GM11168 (cell line): ENCODE data around the gene UNC93A.
"Not testable (repeated sequence)": the region's sequence is repeated elsewhere in the genome, so short reads cannot be mapped to it uniquely, and the experiment has no call there.

Experiments
- in situ Hi-C: fragments of 300-500 bp; cut with MboI; formaldehyde crosslinking; loops from one replicate; pipeline ENCODE4 v1.12.0; 2022; ENCODE audit warnings: low sequenced_read_pairs; ENCODE audit not compliant: unreplicated experiment

UNC93A gene

GRCh38 chr6:167270499-167271311 is 20.4 kb upstream of the UNC93A start:
- in situ Hi-C loops, result no loop called here

GRCh38 chr6:167272151-167272550 is 19.0 kb upstream of the UNC93A start:
- in situ Hi-C loops, result no loop called here

- in situ Hi-C loops, result no loop called here
Observed at GRCh38 chr6:167272696-167273379, 18.3 kb upstream of the UNC93A start.

DNA sequence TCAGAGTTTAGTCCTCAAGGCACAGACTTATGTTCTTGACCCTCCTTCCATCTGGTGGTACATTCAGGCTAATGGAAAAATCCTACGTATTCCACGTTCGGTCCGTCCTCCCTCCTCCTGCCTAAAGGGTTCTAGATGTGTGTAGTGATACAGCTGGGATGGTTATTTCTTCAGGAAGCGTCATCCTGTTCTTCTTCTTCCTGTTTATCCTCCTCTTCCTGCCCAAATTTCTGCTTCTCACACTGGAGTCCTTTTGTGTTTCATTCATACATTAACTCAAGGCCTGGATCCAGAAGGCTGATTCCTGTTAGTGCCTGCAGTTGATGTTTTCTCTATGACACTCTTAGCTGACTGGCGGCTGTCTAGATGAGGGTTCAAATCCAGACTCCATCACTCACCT is 16.8 kb upstream of the UNC93A start:
- in situ Hi-C loops, result no loop called here

DNA sequence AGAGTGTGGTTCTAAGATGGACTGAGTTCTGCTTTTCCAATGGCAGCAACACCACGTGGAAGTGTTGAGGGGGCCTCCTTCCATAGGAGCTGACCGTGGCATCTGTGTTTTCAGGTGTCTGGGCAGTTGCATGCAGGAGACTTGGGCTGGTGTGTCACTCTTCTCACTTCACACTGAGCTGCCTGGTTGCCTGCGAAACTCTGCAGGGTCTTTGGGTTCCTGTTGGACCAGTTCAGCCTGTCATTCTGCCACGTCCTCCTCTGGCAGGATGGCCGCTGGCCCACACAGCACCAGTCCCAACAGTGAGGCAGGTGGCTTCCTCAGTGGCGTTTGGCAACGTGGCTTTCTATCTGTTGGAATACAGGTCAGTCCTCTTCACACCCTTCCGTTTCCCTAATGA is 16.1 kb upstream of the UNC93A start:
- in situ Hi-C loops, result loop anchor here (5.0 kb wide), 1 partner anchor 43 kb away; no protein-coding TSS in a partner anchor

DNA sequence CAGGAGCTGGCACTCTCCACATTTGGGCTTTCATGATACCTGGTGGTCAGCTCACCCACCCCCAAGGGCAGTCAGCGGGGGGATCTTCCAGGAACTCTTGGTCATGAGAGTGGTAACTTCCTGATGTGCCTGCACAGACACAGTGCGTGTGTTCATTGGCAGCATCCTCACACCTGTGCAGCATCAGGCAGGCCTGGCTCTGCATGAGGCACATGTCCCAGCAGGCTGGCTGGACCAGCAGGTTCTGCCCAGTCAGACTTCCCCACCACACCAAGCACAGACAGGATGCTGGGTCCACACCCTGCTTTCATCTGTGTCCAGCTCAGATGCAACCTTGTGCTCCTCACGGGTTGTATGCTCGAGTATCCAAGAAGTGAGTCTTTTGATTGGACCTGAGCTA is 15.7 kb upstream of the UNC93A start:
- in situ Hi-C loops, result loop anchor here (5.0 kb wide), 1 partner anchor 43 kb away; no protein-coding TSS in a partner anchor

DNA sequence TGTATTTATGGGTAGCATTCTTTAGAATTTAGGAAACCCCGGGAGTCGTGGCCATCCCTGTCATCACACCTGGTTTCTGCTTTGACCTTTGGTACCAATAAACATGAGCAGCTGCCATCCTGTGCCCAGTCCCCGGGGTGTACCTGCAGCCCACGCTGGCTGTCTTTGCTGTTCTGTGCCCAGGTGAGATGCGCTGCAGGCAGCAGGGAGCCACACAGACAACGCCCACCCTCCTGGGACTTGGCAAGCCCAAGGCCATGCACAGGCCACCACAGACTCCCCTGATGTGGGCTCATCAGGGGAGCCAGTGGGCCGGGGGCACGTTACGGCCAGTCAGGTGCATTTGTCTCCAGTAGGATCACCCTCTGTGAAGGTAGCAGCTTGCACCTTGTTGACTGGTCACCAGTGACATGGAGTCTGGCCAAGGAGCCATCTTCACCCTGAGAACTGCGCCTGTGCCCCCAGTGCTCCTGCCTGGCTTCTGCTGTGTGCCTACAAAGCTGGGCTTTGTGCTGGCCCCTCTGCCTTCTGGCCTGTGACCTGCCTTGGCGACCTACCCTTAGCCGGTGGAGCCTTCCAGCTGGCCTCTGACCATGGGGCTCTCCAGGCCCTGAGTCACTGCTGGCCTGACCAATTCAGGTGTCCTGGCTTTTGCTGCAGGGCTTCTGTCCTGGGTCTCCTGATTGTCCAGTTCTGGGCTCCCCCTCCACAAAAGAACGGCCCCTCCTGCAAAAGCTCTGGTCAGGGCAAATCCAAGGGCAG is 14.2 kb upstream of the UNC93A start:
- in situ Hi-C loops, result loop anchor here (5.0 kb wide), 1 partner anchor 45 kb away; no protein-coding TSS in a partner anchor

GRCh38 chr6:167278173-167278940 is 12.8 kb upstream of the UNC93A start:
- in situ Hi-C loops, result loop anchor here (5.0 kb wide), 1 partner anchor 46 kb away; no protein-coding TSS in a partner anchor

GRCh38 chr6:167279766-167280446 is 11.2 kb upstream of the UNC93A start:
- in situ Hi-C loops, result loop anchor here (5.0 kb wide), 1 partner anchor 48 kb away; no protein-coding TSS in a partner anchor

DNA sequence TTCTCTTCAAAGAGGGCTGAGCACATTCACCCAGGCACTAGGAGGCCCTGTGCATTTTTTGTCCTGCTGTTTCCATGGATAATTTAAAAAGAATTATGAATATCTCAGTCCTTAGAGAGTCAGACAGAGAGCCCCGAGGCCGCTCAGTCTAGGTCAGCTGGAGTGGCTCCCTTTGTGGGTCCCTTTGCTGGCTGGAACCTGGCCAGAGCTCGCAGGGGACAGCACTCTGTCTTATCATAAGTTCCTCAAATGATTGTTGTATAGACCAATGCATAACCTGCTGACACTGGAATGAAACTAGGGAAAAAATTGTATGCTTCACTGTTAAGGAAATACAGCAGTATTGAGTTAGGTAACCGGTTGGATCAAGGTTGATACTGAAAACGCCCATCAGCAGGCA is 10.6 kb upstream of the UNC93A start:
- in situ Hi-C loops, result not testable (repeated sequence)

DNA sequence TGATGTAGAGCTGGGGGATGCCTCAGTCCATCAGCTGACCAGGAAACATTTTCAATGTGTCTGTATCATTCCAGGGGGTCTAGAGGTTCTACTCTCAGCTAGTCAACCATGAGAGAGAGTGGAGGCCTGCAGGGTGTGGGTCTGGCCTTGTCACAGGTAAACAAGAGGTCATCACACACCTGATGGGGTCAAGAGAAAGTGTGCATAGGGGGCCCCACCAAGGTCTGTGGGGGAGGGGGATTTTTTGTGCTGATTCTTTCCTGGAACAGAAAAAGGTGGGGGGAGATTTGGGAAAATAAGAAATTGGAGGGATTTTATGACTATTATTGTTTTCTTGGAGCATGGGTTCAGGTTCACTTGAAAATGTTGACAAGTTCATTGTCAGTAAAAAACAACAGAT is 8.9 kb upstream of the UNC93A start:
- in situ Hi-C loops, result no loop called here

DNA sequence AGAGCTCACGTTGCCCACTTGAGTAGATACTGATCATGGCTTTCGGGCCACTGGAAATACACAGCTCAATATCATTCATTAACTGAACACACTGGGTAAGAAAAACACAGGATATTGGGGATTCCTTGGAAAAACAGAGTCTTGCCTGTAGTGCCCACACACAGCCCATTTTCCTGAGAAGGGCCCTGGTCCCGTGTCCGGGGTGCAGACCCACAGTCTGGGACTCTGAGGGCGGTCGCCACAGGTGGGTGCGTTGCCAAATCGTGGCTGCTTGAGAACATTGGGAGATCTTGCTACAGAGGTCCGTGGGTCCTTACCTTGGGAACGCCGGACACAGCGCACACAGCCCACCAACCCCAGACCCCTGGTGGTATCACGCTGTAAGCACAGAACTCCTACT is 6.5 kb upstream of the UNC93A start:
- in situ Hi-C loops, result not testable (repeated sequence)

DNA sequence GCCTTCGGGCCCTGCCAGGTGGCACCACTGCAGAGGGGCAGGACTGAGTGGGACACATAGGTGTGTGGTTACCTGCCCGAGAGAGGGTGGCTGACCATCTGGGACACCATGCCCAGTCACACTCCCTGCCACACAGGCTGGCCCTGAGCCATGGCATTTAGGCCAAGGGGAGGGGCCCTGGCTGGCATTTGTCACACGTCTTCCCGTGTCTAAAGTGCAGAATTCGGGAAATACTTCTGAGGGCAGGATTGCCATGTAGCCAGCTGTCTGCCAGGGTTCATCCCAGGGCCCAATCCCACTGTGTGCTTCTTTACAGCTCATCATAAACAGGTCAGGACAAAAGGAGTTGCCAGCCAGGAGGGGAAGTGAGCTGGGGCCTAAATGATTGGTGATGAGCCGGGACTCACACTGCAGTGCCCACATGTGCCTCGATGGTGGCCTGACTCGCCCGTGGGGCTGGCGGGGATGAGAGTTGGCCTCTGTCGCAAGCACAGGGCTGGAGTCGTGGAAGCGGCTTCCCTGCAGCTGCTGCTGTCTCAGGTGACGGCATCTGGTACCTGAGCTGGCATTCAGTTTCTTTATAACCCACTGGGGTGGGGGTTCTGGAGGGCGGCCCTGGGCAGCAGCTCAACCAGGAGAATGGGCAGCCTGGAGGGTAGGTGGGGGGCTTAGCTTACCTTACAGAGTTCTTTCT is 5.9 kb upstream of the UNC93A start:
- in situ Hi-C loops, result no loop called here

DNA sequence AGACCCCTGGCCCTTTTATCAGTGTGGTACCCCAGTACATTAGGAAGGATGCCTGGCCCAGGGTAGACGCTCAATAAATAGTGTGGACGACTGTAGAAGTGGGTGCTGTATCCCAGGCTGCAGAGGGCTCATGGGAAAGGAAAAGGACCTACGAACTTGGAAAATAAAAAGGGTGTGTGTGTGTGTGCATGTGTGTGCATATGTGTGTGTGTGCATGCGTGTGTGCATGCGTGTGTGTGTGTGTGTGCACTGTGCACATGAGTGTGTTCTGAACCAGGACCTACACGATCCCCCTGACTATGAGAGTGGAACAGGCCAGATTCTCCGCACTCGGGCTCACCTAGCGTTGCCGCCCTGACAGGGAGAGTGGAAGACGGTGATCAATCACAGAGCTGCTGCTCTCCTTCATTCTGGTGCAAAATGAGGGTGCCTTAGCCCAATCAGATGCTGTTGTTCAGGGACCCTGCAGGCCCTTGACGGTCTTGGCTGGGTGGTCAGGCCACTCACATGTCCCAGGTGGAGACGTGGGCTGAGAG is 3.5 kb upstream of the UNC93A start:
- in situ Hi-C loops, result no loop called here

GRCh38 chr6:167288591-167289225 is 2.4 kb upstream of the UNC93A start:
- in situ Hi-C loops, result not testable (repeated sequence)

GRCh38 chr6:167289291-167289690 is 1.8 kb upstream of the UNC93A start:
- in situ Hi-C loops, result not testable (repeated sequence)

DNA sequence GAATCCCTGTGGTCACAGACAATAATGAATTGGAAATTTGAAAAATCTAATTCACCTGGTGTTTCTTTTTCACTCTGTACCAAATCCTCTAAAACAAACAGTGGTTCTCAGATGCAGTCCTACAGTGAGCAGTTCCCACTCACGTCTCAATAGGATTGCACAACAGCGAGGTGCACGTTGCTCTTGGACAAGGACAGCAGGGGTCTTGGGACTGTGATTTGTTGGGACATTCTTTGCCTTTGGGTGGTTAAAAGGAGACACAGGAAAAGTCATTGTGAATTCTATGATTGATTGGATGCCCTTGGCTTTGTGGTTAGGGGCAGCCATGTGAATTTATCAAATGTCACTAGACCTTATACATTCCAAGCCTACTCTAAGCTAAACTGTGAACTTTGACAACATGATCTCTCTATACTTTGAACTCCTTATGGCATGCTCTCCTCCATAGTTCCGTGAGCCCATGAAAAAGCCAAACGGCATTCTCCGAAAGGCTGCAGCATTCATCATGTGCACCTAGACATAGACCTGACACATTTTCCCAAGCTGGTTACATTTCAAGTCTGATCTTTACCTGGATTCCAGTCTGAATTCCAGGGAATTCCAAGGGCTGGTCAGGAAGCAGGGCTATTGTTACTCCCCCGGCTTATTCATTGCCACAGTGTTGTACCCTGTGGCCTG is 647 bp downstream of the UNC93A start:
- in situ Hi-C loops, result no loop called here
